ENCODE data around the gene ITGA1.
"Not testable (repeated sequence)": the region's sequence is repeated elsewhere in the genome, so short reads cannot be mapped to it uniquely, and the experiment has no call there.

Gene ITGA1

DNA sequence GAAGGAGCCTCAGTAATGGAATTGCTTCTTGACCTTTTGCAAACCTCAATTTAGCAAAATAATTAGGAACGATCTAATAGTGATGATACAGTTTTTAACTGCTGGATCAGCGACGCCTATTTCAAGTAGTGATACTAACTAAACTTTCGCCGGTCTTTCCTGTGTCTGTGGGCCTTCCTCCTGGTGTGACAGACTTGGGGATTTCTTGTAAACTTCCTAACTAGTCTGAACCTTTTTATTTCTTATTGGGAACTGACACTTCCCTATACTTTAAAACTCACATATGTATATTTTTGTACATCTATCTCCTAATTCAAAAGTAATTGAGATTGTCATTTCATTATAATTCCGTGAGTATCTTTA lies 15.2 kb downstream of the ITGA1 start:
- no peak for DNase-seq

DNA sequence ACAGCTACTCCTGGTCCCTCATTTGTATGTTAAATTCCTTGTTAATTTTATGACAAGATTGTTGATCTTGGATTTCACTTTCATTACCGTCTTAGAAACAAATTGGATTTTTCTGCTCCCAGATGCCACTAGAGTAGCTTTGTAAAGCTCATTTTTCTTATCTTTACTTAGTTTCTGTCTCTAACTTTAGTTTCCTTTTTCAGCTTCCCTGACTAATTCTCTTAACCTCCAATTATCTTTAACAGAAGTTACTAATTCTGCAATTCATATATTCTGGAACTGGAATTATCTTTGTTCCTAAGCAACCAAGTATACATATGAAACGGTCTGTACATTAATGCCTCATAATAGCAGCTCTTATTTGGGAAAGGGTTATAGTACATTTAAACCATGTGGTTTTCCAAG lies 16.7 kb downstream of the ITGA1 start:
- no peak for DNase-seq

DNA sequence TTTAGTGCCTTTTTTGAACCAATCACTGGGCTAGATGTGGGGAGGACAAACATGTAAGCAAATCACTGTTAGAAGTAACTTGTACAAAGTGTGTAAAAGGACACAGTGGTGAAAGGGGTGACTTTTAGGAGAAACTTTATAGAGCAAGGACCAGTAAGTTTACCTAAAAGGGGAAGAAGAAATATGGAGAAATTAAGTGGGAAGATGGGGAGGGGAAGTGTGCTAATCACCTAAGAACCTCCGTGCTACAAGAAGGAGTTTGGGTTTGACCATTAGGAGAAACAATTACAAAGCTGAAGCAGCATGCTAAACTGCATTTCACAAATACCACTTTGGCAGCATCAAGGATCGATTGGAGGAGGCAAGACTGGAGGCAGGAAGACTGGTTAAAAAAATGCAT lies 17.3 kb downstream of the ITGA1 start:
- DNase-seq: no peak

DNA sequence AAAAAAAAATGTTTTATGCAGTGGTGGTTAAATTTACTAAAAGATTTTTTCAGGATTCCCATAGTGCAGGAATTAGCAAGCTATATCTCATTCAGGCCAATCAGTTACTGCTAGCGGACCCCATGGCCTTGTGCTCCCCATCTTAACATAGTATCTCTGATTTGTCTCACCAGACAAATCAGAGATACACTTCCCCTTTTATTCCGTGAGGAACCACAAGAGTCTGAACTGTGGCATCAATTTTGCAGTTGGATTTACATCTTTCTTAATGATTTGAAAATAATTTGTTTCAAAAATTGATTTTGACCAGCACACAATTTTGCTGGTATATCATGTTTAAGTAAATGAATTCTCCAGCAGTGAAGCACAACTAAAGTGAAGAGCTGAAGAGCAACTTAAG lies 17.9 kb downstream of the ITGA1 start:
- DNase-seq: no peak

DNA sequence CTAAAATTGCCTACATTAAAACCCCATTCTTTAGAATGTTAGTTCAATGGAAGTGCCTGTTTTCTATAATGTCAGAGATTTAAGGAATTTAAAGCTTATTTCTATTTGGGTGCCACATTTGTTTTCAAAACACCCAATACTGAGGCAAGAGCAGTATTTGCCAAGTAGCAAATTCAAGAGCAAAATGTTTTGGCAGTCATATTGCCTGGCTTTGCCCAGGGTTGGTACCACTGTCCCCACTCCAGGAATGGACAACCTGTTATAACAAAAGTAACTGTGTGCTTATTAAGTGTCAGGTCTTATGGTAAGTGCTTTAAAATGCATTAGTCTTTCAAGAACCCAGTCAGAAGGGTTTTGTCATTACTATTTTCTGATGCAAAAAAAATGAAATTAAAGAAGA lies 19.3 kb downstream of the ITGA1 start:
- DNase-seq: no peak

DNA sequence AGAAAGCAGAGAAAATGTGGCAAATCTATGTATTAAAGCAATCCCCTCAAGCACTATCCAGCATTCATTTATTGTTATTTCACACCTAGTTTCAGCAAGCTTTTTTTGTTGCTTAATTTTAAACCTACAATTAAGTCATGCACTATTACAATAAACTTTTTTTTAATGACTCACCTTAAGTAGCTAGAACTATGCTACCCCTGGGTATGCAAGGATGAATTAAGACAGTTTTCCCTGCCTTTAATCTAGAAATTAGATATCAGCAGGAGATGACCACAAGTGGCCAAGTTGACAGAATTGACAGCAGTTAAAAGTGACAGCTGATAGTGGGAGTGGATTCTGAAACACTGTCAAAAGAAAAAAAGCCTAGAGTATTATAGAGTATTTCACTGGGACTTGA lies 20.0 kb downstream of the ITGA1 start:
- no peak for DNase-seq

DNA sequence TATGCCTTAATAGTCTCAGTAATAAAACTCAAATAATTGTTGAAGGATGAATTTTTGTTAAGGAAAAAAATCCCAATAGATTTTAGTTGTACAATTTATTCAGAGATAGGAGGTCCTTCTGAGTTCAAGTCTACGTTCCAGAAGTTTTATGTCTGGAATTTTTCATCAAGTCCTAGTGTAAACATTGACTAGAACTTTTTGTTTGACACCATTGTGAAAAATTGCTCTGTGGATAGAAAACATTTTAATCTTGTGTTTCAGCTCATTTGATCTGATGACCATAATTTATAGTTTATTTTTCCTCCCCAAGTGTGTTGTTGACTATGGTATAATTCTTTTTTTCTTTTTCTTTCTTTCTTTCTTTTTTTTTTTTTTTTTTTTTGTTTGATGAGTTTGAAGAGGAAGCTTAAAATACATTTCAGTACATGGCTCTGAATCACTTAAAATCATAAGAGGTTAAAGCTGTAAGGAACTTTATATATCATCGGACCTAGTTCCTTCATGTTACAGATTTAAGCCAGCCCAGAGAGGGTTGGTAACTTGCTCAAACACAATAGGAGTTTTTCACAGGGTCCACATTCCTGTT lies 20.7 kb downstream of the ITGA1 start:
- DNase-seq: no peak

DNA sequence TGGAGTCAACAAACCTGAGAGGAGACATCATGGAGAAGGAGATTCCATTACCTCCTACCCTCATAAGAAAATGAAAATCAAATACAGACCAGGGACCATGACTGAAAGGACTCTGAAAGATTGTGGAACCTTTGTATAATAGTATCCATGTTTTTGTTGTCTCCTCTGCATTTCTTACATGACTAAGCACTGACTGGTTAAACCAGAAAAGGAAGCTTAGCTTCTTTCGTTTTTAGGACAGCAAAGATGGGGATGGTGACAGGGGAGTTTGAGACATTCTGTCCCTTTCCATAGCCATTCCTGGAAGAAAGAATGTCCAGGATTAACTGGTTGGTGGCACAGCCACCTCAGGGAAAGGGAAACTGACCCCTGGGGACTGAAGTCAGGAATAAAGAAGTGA lies 22.2 kb downstream of the ITGA1 start:
- peak; percentile 57 for DNase-seq

DNA sequence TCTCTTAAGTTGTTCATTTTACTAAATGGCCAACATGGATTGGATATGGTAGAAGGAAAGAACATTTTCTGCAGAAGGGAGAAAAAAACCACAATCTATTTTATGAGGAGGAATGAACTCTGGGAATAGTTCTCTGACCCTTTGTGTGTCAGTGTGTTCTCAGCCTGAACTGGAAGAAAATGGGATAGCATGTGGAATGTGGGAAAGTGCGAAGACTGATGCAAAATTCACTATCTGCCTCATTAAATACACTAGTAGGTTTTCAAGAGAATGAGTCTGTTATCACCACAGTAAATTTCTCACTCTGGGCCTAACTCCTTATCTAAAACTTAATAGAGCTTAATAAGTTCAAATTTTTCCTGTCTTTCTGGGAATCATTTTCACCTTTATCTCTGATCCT lies 22.7 kb downstream of the ITGA1 start:
- DNase-seq: no peak

DNA sequence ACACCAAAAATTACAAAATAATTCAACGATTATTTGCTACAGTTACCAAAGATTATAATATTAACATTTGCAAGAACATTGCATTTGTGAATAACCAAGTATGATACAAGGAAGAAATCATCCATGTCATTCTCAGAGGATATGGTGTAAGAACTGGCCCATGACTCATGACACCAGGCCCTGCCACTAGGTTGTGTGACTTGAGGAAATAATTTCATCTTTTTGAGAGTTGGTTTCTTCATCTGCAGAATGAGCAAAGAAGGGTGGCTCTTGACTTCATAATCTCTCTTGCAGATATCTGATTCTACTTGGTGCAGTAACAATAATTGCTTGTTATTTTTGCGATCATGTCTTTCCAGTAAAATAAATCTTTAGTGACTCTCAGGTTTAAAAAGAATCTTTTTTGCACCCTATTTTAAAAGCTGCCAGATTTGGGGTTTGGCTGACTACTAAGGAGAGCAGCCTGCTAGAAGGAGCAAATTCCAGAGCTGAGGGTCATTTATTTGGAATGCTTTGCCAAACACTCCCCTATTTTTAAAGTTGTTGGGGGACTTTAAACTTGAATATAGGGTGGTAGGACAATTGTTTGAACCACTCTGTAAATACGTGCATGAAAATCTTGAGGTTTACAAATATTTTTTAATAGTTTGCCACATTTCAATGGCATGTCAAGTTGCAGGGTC lies 23.5 kb downstream of the ITGA1 start:
- peak; percentile 76 for DNase-seq

DNA sequence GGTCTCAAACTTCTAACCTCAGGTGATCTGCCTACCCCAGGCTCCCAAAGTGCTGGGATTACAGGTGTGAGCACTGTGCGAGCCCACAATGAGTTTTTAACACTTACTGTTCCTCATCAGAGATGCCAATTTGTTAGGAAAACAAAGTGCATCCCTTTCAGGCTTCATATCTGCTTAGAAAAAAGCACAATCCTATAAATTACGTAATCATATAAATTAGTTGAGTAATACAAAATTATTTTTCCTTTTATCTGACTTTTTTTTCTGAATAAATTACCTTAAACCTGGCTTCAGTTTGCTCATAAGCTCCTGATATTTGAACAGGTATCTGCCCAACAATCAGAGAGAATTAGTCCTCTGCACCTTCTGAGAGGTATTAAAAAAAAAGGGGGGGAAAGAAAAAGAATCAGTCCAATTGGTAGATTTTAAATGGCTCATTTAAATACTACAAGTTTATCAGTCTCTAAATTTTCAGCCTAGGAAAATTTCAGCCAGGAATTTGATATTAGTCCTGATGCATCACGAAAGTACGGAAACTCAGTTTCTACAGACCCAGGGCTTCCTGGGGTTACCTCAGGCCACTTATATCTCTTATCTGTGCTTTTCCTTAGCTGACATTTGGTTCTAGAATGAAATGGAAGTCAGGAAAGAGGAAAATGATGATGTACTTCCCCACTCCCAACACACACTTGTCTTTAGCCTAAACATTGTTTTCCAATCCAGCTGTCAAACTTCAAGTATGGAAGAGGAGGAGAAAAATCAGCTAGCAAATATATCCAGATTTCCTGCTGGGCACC lies 26.8 kb downstream of the ITGA1 start:
- no peak for DNase-seq

DNA sequence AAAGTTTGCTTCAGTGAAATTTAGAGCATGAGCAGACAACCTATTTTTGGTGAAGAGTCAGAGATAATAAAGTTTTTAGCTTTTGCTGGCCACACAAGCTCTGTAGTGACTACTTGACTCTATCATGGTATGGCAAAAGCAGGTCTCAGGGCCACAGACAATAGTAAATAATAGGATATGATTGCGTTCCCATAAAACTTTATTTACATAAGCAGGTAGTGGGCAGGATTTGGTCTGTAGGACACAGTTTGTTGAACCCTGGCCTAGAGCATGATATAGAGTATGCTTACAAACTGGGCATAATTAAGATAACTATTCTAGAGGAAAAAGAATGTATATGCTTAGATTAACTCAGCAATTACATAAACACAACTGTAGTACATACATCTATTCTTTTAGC lies 30.1 kb downstream of the ITGA1 start:
- DNase-seq: no peak

DNA sequence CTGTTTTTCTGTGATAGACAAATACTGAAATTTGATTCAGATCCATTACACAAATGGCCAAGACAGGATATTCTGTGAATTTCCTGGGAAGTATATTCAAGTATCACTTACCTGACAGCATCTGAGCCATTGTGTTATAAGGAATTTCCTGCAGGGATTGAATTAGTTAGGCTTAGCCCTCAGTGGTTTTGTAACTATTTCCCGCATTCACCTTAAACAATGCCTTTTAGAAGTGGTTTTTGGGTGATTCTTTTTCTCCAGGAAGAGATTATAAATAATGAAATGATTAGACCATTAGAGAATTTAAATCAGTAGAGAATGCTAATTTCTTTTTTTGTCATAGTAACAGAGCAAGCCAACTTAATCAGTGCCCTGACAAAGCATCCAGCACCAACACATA lies 30.6 kb downstream of the ITGA1 start:
- DNase-seq: no peak

DNA sequence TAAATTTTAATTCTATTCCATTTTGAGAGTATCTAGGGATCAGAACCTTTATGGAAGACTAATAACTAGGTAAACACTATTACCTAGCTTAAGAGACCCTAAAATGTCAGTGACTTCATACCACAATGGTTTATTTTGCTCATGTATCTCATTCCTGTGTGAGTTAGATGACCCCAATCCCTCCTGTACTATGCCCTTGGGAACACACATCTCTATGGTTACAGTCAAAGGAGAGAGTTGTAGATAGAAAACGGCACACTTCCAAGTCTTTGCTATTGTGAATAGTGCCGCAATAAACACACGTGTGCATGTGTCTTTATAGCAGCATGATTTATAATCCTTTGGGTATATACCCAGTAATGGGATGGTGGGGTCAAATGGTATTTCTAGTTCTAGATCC lies 31.1 kb downstream of the ITGA1 start:
- DNase-seq: not testable (repeated sequence)

DNA sequence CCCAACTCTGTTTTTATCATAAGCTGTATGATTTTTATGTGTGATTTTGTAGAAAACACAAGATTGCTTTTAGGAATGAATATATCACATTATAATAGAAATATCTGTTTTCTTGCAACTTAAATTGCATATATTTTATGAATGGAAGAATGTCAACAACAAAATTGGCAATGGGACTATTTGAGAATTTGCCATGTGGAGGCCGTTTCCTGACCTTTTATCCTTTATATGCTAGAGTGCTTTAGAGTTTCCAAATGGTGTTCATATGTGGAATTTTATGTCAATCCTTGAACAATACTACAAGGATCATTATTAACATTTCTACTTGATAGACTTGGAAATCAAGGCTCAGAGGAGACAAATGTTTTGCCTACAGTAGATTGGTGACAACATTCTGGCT lies 34.2 kb downstream of the ITGA1 start:
- DNase-seq: no peak

DNA sequence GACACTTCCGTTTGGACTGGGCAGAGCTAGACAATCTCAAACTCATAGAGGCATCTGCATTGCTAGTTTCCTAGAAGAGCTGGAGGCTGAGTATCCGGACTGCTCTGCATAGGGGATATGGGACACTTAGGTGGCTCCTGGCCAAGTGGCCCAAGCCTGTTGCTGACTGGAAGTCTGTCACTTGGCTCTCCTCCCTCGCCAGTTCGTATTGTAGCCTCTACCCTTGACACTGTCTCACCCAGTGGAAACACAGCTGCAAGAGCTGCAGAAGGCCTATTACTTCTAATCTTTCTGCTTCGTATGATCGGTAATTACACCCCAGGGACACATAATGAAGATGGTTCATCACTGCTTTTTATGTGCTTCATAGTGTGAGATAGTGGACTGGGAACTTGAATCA lies 34.7 kb downstream of the ITGA1 start:
- no peak for DNase-seq

DNA sequence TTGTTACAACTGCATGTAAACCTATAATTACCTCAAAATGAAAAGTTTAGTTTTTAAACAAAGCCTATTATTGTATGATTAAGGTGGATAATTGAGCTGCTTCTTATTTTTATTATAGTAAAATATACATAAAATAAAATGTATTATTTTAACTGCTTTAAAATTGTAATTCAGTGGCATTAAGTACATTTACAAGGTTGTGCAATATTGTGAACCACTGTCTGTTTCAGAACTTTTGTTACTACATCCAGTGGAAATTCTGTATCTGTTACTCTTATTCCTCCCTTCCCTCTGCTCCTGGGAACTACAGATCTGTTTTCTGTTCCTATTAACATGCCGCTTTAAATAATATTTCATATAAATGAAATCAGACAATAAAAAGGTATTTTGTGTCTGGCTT lies 37.1 kb downstream of the ITGA1 start:
- no peak for DNase-seq

DNA sequence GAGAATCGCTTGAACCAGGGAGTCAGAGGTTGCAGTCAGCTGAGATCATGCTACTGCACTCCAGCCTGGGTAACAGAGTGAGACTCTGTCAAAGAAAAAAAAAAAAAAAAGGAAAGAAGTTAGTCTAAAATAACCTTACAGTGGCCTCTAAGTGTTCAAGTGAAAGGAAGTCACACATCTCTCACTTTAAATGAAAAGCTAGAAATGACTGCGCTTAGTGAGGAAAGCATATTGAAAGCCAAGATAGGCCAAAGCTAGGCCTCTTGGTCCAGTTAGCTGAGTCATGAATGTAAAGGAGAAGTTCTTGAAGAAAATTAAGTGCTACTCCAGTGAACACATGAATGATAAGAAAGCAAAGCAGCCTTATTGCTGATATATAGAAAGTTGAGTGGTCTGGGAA lies 38.1 kb downstream of the ITGA1 start:
- DNase-seq: no peak

DNA sequence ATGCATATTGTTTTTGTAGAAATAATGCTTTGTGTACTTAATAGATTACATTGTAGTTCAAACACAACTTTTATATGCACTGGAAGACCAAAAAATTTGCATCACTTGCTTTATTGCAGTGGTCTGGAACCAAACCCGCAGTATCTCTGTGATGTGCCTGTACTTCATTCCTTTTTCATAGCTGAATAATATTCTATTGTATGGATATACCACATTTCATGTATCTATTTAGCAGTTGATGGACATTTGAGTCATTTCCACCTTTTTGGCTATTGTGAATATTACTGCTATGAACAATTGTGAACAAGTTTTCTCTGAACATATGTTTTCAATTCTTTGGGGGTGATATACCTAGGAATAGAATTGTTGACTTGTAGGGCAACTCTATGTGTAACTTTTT lies 40.1 kb downstream of the ITGA1 start:
- DNase-seq: no peak

DNA sequence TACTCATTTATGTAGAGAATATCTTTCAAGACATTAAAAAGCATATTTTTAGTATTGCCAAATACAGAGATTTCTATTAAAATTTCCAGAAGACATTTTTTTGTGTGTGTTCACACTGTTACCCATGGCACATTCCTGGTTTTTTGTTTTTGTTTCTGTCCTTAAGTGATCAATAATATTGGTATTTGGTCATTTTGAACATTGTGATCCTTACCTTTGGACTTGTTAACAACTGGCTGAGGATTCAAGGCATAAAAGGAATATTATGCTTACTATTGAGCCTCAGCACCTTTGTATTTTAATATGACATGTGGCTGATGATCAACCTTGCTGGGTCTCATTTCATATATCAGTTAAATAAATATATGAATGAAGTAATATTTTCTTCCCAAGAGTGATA lies 41.9 kb downstream of the ITGA1 start:
- no peak for DNase-seq

DNA sequence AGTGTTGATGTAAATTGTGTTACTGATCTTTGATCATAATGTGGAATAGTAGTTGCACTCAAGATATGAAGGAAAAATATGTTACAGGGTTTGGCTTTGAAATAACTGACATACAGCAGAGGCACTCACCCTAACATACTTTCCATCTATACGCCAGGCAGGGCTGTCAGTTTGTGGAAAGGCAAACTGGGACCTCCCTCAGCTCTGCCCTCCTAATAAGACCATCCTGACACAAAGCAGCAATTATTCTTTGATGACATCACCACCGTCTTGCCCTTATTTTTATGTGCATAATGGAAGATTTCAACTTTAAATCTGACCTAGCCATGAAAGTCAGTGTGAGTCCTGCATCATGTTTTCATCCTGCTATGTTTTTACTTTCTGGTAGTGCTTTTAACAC lies 42.9 kb downstream of the ITGA1 start:
- DNase-seq: no peak

DNA sequence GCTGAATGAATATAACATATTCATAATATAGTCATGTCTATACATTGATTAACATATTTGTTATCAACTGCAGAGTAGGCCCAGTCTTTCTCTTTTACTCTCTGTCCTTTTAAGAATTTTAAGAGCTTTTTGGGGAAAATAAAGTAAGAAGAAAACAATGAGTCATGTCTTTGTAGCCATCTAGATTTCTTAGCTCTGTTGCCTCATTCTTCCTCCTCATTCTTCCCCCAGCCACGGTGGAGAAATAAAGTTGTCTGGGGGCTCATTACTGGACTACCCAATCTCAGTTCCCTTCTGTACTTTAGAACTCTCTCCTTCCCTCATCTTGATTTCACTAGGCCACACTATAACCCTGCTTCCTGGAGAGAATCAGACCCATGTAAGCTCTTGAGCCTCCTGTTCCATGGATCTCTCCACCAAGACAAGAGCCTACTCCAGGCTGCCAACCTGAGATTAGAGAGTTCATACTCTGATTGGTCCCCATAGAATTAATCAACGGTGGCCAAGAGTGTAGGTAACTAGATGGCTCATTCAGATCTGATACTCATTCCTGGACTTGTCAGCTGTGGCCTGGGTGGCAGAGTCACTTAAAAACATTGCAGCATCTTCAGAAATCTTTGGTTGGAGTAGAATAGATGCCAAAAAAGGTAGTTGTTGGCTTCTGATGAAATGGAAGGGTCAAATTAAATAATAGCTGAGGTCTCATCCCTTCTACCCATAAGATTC lies 44.2 kb downstream of the ITGA1 start:
- no peak for DNase-seq

DNA sequence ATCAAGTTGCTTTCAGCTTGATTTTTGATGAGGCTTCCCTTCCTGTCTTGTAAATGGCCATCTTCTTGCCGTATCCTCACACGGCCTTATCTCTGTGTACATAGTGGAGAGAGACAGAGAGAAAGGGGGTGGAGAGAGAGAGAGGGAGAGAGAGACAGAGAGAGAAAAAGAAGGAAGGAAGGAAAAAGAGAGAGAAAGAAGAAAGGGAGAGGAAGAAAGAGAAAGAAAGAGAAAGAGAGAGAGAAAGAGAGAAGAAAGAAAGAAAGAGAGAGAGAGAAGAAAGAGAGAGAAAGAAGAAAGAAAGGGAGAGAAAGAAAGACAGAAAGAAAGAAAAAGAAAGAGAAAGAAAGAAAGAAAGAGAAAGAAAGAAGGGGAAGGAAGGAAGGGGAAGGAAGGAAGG lies 46.6 kb downstream of the ITGA1 start:
- no peak for DNase-seq

DNA sequence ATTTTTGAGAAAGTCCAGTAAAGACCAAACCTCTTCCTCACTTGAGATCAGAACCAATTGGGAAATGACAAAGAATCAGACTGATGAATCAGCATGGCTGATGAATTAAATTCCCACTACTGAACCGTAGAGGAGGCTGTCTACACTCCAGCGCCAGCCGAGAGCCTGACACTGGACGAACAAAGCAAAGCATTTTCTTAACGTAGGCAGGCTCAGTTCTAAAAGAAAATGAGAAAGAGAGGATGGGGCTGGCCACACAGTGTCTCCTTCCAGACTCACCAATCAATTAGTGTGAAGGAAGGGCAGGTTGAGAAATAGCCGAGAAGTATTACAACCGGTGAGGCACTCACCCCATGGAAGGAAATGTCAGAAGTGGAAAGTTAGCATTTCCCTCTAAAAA lies 49.4 kb downstream of the ITGA1 start:
- DNase-seq: no peak
